MM.1S (cell line): ENCODE measurements around the gene CCL19.
A peak's percentile ranks its signal among the peaks of the same experiment; 100 is the strongest.

Experiments used
- DNase-seq: peaks from one replicate; pipeline ENCODE4 v3.0.0-alpha.2; 2015
- H2AFZ ChIP-seq: fragments of 300-600 bp; sonication (generic); 2 replicates; pipeline ENCODE4 v1.6.0; 2016; ENCODE audit warnings: antibody characterized with exemption, low read length
- H3F3A ChIP-seq: fragments of 300-600 bp; sonication (generic); 2 replicates; pipeline ENCODE4 v1.6.1; 2016; ENCODE audit warnings: mild to moderate bottlenecking, antibody characterized with exemption, low read length, moderate library complexity, mixed read lengths; ENCODE audit not compliant: insufficient read depth
- H3K27ac ChIP-seq: fragments of 300-600 bp; sonication (generic); 2 replicates; pipeline ENCODE4 v1.5.1; 2016; ENCODE audit warnings: mild to moderate bottlenecking, low read length
- H3K27me3 ChIP-seq: fragments of 300-600 bp; sonication (generic); replicated peaks from 2 replicates; pipeline ENCODE4 v1.6.0; 2016; ENCODE audit warnings: low read length; ENCODE audit not compliant: insufficient read depth
- H3K36me3 ChIP-seq: fragments of 300-600 bp; sonication (generic); replicated peaks from 2 replicates; pipeline ENCODE4 v1.6.1; 2016; ENCODE audit warnings: mild to moderate bottlenecking, low read length, mixed read lengths; ENCODE audit not compliant: insufficient read depth
- H3K4me1 ChIP-seq: fragments of 300-600 bp; sonication (generic); 2 replicates; pipeline ENCODE4 v1.6.1; 2016; ENCODE audit warnings: low read length, mixed read lengths
- H3K4me2 ChIP-seq: fragments of 300-600 bp; sonication (generic); 2 replicates; pipeline ENCODE4 v1.6.0; 2016; ENCODE audit warnings: low read depth, low read length
- H3K4me3 ChIP-seq: fragments of 300-600 bp; sonication (generic); 2 replicates; pipeline ENCODE4 v1.5.1; 2016; ENCODE audit warnings: low read length, mixed read lengths
- H3K79me2 ChIP-seq: fragments of 300-600 bp; sonication (generic); 2 replicates; pipeline ENCODE4 v1.6.1; 2016; ENCODE audit warnings: mixed run types, low read length, mixed read lengths
- H3K9ac ChIP-seq: fragments of 300-600 bp; sonication (generic); 2 replicates; pipeline ENCODE4 v1.6.1; 2016; ENCODE audit warnings: low read length, mixed read lengths
- H3K9me2 ChIP-seq: fragments of 300-600 bp; sonication (generic); replicated peaks from 2 replicates; pipeline ENCODE4 v1.6.1; 2016; ENCODE audit warnings: mild to moderate bottlenecking, low read length, mixed read lengths; ENCODE audit not compliant: insufficient read depth
- H3K9me3 ChIP-seq: fragments of 300-600 bp; sonication (generic); replicated peaks from 2 replicates; pipeline ENCODE4 v1.6.1; 2016; ENCODE audit warnings: mild to moderate bottlenecking, low read length, mixed read lengths; ENCODE audit not compliant: insufficient read depth
- H4K20me1 ChIP-seq: fragments of 300-600 bp; sonication (generic); 2 replicates; pipeline ENCODE4 v1.6.1; 2016; ENCODE audit warnings: mild to moderate bottlenecking, low read length, moderate library complexity, mixed read lengths; ENCODE audit not compliant: insufficient read depth
- EZH2 ChIP-seq: fragments of 300-600 bp; sonication (generic); optimal IDR thresholded peaks from 2 replicates; pipeline ENCODE3; 2017; ENCODE audit warnings: low read depth, mild to moderate bottlenecking, antibody characterized with exemption, low read length, mixed read lengths
- EZH2phosphoT487 ChIP-seq: fragments of 300-600 bp; sonication (generic); IDR thresholded peaks from 2 replicates; pipeline ENCODE4 v1.6.1; 2018; ENCODE audit warnings: antibody characterized with exemption, low read length
- TF ChIP-seq, protein P1 (sequence below): fragments of 300-600 bp; sonication (generic); IDR thresholded peaks from 2 replicates; pipeline ENCODE4 v1.5.1; 2016; ENCODE audit warnings: antibody characterized with exemption, low read length, mixed read lengths

Gene CCL19

DNA sequence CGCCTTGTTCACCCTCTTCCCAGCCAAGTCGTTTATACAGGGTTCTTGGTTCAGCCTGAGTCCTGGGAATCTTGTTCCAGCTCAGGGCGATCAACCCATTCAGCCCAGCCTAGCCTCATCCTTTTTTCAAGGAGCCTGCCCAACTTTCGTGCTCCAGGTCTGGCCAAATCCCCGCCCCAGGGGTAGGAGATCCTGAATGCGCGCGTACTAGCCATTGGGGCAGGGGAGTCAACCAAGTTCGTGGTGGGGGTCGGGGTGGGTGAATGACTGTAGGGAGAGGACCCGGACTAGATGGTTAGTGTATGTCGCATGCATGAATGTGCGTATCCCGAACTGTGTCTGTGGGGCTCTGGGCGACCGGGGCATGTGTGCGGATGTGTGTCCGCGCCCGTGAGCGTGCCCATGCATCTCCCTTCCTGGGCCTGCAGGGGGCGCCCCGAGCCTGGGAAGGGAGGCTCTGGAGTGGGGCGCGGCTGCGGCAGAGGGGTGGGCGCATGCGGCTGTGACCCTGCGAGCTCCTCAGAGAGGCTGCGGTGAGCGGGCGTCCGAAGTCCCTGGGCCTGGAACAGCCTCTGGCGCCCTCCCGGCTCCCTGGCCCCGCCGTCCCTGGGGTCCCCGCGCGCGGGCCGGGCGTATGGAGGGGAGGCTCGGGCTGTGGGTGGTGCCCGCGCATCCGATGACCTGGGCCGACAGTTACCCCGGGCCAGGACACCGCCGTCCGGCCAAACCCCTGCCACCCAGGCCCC lies 10.1 kb upstream of the CCL19 start:
- Histone ChIP-seq H3K4me2 (peak overlapping the region; percentile 97), H3K79me2 (no peaks in the 10 kb centered on the region), H3K36me3 (no peaks in the 10 kb centered on the region), H3K9me3 (no peaks in the 10 kb centered on the region), H3K9me2 (no peaks in the 10 kb centered on the region), H3K27ac (no peak overlapping the region), H3F3A (no peaks in the 10 kb centered on the region), H3K9ac (no peak overlapping the region), H3K4me3 (peak overlapping the region; percentile 62), H2AFZ (peak overlapping the region; percentile 90), H3K27me3 (no peaks in the 10 kb centered on the region; the same call in 1 of the 2 replicates), H4K20me1 (no peaks in the 10 kb centered on the region), H3K4me1 (no peaks in the 10 kb centered on the region)
- DNase-seq, result peak; percentile 63
- no peak for TF ChIP-seq EZH2phosphoT487
- TF ChIP-seq EZH2, result no peak
- TF ChIP-seq, protein P1, sequence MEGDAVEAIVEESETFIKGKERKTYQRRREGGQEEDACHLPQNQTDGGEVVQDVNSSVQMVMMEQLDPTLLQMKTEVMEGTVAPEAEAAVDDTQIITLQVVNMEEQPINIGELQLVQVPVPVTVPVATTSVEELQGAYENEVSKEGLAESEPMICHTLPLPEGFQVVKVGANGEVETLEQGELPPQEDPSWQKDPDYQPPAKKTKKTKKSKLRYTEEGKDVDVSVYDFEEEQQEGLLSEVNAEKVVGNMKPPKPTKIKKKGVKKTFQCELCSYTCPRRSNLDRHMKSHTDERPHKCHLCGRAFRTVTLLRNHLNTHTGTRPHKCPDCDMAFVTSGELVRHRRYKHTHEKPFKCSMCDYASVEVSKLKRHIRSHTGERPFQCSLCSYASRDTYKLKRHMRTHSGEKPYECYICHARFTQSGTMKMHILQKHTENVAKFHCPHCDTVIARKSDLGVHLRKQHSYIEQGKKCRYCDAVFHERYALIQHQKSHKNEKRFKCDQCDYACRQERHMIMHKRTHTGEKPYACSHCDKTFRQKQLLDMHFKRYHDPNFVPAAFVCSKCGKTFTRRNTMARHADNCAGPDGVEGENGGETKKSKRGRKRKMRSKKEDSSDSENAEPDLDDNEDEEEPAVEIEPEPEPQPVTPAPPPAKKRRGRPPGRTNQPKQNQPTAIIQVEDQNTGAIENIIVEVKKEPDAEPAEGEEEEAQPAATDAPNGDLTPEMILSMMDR, result peak; percentile 90

DNA sequence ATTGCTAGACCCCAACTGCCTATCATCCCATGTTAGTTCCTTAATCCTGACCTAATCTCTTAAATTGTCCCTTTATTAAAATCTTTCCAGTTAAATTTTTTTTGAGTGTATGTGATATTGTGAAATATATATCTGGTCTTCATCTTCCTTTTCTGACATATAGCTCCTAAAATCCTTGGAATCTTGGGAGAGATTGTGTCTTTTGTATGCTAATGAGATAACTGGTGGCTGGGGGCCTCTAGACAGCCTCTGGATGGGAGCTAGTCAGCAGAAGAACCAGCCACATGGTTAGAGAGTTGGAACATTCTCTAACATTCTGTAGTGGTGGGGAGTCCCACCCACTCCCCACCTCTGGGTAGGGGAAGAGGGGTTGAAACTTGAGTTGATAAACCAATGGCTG lies 3.7 kb upstream of the CCL19 start:
- Histone ChIP-seq H3K36me3 (no peaks in the 10 kb centered on the region), H3K79me2 (no peaks in the 10 kb centered on the region), H4K20me1 (no peaks in the 10 kb centered on the region), H3K27me3 (no peaks in the 10 kb centered on the region; the same call in 1 of the 2 replicates), H2AFZ (no peak overlapping the region), H3K9me3 (no peaks in the 10 kb centered on the region), H3K4me1 (no peaks in the 10 kb centered on the region), H3K4me3 (no peak overlapping the region), H3K9ac (no peak overlapping the region), H3K27ac (no peak overlapping the region), H3K4me2 (no peak overlapping the region), H3F3A (no peaks in the 10 kb centered on the region), H3K9me2 (no peaks in the 10 kb centered on the region)
- TF ChIP-seq EZH2 (no peak), EZH2phosphoT487 (no peak)
- TF ChIP-seq, protein P1, result no peak
- no peak for DNase-seq

DNA sequence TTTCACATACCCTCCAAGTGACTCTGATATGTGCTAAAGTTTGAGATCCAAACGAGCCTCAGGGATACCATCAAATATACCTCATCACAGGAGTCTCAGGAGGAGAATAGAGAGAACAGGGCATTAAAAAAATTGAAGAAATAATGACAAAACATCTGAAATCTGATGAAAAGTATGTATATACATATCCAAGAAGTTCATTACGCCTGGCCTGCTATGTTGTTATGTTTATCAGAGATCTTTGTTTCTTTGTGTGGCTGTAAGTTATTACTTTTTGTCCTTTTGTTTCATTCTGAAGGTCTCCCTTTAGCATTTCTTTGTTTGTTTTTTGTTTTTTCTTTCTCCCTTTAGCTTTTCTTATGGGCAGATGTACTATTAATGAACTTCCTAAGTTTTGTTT lies 2.5 kb upstream of the CCL19 start:
- Histone ChIP-seq H3K36me3 (no peaks in the 10 kb centered on the region), H3K4me3 (no peak overlapping the region), H3K9me2 (no peaks in the 10 kb centered on the region), H3K79me2 (no peaks in the 10 kb centered on the region), H4K20me1 (no peaks in the 10 kb centered on the region), H3F3A (no peaks in the 10 kb centered on the region), H3K4me1 (no peaks in the 10 kb centered on the region), H3K9me3 (no peaks in the 10 kb centered on the region), H3K9ac (no peak overlapping the region), H3K4me2 (no peak overlapping the region), H2AFZ (no peak overlapping the region), H3K27ac (no peak overlapping the region), H3K27me3 (no peaks in the 10 kb centered on the region)
- DNase-seq, result no peak
- TF ChIP-seq EZH2phosphoT487, result no peak
- TF ChIP-seq, protein P1, result no peak
- TF ChIP-seq EZH2, result no peak
